OCI-LY3 (cell line): Measurements from ENCODE around the gene F13A1.

ENCODE experiments used
- EZH2phosphoT487 ChIP-seq: fragments of 200-600 bp; shearing (Covaris generic); IDR thresholded peaks from 2 replicates; pipeline ENCODE4 v1.6.1; 2018; ENCODE audit warnings: antibody characterized with exemption, mixed run types, low read depth
- TF ChIP-seq, protein P1 (sequence below): fragments of 200-600, 300-600 bp; sonication (generic); IDR thresholded peaks from 2 replicates; pipeline ENCODE4 v1.5.1; 2014; ENCODE audit warnings: antibody characterized with exemption, low read length, low read depth

DNA sequence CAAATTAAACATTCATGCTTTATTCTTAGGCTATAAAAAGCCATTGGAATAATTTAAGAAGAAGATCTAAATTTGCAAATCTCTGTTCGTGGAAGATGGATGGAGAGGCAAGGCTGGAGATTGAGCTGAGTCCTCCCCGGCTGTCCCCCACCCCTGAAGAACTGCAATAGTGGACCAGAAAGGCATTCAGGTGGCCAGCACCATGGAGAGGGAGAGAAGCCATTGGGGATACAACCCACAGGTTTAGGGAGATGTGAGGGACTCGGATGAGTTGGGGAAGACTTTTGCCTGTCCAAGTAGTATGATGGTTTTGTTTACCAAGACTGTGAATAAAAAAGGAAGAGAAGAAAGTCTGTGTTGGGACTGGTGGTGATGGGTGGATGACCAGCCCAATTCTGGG, 120.8 kb downstream of the F13A1 start:
- TF ChIP-seq, protein P1, sequence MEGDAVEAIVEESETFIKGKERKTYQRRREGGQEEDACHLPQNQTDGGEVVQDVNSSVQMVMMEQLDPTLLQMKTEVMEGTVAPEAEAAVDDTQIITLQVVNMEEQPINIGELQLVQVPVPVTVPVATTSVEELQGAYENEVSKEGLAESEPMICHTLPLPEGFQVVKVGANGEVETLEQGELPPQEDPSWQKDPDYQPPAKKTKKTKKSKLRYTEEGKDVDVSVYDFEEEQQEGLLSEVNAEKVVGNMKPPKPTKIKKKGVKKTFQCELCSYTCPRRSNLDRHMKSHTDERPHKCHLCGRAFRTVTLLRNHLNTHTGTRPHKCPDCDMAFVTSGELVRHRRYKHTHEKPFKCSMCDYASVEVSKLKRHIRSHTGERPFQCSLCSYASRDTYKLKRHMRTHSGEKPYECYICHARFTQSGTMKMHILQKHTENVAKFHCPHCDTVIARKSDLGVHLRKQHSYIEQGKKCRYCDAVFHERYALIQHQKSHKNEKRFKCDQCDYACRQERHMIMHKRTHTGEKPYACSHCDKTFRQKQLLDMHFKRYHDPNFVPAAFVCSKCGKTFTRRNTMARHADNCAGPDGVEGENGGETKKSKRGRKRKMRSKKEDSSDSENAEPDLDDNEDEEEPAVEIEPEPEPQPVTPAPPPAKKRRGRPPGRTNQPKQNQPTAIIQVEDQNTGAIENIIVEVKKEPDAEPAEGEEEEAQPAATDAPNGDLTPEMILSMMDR = no peak
- TF ChIP-seq EZH2phosphoT487 = no peak
